Dedifferentiated amniotic fluid mesenchymal stem cell (primary cell): ENCODE results near the gene POLDIP2.

Experiments
- DNase-seq: peaks from one replicate; pipeline ENCODE4 v3.0.0-alpha.2; 2016; ENCODE audit errors: extremely low spot score

Gene POLDIP2

DNA sequence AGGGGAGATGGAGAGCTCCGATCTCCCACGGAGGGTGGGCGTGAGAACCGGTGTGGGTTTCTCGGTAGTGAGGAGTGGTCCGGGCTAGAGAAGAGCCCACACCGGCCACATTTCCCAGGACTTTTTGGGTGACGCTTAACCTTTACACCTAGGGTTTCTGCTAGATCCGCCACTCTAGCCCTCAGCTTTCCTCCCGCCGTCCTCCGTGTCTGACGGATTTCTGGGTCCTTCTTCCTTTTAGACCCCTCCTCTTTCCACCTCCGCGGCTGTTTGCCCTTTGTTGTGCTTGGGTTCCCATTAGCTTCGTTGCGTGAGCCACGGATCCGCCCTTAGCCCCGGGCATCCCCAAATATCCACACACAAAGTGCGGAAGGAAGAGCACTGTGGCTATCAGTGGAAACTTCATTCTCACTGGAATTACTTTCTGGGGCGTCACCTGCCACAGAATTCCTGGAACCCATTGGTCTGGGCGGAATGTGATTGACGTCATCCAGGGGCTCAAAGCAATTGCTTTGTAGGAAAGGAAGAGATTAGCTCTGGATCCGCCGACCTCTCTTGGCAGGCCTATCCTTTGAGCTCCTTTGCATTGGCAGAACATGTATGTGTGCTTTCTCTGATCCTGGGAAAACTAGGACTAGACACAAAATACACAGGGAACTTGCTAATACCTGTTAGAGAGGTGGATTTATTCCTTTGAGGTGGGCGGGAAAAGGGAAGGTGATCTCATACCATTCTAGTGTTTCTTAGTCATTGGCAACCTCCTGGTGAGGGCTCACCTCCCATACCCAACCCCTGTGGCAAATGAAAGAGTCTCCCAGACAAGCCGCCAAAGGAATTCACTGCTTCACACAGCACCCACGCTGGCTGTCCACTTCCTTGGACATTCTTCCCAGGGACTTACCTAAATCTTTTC, 21.1 kb downstream of the POLDIP2 start:
- peak; percentile 84 for DNase-seq

DNA sequence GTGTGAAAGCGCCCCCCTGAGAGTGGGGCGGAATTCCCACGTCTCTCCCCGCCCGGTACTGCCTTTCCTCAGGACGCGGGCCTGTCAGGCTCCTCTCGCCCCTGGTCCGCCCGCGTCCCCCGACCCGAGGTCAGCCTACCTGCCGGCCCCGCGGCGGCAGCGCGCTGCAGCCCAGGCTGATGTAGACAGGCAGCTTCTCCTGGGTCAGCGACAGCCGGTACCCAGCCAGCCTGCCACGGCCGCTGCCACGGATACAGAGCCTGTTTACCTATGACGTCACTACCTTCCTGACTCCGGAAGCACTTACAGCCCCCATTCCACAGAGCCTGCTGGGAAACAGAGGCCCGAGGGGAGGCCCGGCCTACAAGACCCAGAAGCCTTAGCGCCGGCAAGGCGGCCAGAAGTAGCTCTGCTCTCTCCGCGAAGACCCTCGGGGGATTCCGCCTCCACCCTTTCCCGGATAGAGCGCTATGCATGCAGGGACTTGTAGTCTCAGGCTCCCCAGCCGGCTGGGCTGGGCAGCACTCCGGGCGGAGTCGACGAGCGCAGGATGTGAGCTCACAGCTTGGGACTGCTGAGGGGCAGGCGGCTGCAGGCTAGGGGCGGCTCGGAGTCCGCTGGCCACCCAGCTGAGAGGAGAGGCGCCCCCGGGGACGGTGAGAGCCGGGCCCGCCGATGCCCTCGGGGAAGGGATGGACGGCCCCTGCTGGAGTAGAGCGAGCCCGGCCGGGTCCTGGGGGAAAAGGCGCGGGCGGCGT, 21.9 kb downstream of the POLDIP2 start, which contains the start of the genes IFT20 and TNFAIP1:
TSS of gene IFT20 (minus strand) at position 272 of the 758 bp plus-strand sequence. CDS start 3,487 bp downstream, outside the sequence.
TSS of gene TNFAIP1 (plus strand) at position 561 of the 758 bp plus-strand sequence. CDS start 3,761 bp downstream, outside the sequence.
- peak; percentile 100 for DNase-seq

DNA sequence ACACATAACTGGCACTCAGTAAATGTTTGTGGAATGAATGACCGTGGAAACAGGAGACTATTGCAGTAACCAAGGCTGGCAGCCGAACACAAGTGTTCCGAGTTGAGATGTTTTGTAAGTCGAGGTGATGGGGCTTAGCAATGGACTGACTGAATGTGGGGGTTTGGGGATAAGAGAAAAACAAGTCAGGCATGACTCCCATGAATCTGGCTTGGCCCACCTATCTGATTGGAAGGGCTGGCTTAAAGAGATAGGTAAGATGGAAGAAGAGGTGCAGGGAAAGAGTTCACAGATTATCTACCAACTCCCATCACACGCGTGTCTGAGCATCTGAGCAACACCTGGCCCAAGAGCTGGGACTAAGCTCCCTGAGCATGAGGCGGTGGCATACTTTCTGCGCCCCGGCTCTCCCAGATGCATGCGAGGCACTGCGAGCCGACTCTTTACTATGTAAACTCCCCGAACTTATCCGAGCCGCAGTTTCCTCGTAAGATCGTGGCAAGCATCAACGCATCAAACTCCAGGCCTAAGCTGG, 22.6 kb downstream of the POLDIP2 start:
- no peak for DNase-seq

DNA sequence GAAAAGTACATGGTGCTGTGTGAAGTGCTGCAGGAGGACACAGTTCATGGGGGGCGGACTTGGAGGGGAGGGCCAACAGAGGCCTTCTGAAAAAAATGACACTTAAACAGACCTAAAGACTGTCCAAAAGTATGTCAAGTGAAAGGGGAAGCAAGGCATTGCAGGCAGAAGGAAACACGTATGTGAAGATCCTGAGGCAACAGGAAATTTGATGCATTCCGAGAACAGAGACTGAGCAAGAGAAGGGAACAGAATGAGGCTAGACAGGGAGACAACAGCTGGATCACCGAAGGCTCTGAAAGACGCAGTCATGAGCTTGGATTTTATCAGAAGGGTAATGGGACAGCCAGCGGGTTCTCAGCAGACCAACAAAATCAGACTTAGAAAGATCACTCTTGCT, 23.2 kb downstream of the POLDIP2 start:
- no peak for DNase-seq

DNA sequence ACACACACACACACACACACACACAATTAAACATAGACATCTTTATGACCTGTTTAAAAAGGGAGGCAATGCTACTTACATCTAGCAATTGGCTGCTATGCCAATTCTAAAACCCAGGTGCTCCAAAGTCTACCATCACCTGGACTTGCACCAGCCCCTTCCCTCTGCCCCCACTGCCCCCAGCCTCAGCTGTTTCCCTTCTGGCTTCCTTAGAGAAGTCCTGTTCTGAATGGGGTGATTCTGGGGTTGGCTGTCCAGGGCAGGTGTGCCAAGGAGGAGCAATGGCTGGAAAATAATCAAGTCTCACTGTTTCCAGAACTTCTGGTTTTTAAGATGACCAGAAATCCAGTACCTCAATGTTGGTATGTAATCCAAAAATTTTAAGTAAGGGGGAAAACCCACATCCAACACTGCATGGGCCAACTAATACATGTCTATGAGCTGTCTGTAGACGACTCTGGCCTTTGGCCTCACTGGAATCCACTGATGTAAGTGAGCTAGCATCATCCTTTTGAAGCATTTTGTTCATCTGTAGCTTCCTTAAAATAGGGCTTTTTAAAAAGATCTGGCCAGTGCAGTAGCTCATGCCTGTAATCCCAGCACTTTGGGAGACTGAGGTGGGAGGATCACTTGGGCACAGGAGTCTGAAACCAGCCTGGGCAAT, 24.1 kb downstream of the POLDIP2 start:
- DNase-seq: no peak

DNA sequence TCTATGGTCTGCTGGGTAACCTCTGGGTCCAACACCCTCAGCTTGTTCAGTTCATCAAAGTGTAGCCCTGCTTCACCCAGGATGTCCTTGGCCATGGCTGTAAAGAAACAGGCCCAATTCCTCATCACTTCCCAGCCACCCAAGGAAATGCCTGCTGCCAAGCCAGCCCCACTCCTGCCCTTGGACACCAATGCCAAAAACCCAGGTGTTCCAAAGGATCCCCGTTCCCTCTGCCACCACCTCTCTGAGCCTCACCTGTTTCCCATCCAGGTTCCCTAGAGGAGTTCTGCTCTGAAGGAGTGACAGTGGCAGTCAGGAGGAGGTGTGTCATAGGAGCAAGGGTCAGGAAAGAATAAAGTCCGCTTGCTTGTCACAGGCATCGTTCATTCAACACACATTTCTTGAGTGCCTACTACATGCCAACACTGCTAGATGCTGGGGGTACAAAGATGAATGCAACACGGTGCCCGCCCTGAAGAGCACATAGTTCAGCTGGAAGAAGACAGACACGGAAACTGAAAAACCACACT, 25.4 kb downstream of the POLDIP2 start:
- no peak for DNase-seq

DNA sequence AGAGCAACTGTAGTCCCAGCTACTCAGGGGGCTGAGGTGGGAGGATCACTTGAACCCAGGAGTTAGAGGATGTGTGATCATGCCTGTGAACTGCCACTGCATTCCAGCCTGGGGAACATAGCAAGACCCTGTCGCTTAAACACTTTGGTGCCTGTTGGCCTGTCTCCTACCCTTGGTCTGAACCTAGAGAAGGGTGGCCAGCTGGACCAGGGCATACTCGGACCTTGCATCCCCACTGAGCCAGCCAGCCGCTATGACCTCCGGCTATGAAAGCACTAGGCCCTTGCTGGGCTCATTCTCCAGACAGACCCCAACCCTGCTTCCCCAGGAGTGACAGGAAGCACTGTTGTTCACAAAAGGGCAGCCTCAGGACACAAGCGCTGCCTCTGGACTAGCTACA, 26.7 kb downstream of the POLDIP2 start:
- no peak for DNase-seq

DNA sequence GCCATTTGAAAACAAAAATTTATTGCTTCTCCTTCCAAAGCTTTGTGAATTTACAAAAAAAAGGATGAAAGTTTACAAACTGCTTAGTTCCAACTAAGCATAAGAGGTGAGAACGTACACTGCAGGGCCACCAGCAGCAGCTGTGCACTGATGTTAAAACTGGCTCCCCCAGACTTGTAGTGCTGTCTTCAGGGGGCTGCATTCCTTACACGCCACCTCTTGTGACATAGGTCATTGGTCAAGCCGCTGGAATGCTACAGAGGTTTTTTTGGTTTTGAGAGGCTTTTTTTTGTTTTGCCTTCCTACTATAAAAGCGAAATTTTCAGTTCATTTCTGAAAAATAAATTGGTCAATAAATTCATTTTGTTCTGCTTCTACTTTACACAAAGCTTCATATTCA, 29.0 kb downstream of the POLDIP2 start:
- no peak for DNase-seq

DNA sequence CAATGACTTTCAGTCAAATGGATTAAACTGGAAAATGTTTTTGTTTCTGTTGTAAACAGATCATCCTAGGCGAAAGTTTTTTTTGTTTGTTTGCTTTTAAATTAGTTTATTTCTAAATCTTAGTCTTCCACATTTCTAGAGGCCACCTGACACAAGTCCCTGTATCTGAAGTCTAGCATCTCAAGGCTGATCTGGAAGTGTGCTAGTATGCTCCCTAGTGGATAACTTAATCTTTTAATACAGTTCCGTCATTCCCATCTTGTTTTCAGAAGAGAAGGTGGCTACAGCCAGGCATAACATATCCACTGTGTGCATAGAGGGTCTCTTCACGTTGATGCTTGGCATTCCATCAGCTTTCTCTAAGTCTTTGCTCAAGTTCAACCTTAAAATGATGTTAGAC, 29.6 kb downstream of the POLDIP2 start:
- no peak for DNase-seq

DNA sequence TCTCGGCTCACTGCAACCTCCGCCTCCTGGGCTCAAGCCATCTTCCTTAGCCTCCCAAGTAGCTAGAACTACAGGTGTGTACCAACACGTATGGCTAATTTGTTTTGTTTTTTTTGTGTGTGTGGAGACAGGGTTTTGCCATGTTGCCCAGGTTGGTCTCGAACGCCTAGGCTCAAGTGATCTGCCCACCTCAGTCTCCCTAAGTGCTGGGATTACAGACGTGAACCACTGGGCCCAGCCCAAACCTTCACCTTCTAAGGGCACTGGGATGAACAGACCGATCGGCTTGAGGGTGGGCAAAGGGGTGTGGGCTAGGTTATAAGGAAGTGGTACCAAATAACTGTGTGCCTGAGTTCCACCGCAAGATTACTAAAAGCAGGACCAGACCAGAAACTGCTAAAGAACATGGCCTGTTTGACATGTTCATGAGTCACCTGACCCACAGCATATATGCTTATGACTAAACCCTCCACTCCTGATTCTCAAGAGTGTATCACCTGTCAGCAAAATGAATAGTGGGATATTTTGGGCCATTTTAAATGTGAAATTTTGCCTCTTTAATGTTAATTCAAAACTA, 30.2 kb downstream of the POLDIP2 start:
- DNase-seq: no peak

DNA sequence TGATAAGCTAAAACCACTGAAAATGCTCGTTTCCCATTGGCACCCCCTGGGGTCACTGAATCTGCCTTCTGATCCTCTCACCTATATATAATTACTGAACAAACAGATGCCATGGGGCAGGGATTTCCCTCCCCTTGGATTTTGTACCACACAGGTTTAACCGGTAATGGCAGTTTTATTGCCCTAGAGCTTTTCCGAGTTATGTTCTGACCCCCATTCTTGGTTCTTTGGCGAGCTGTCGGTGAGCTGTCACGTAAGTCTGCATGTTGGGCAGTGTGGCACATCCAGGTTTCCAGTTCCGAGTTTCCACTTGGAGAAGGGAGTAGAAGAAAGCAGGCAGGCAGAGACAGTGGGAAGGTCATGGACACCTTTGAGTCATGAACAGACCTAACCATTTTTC, 31.2 kb downstream of the POLDIP2 start:
- no peak for DNase-seq

DNA sequence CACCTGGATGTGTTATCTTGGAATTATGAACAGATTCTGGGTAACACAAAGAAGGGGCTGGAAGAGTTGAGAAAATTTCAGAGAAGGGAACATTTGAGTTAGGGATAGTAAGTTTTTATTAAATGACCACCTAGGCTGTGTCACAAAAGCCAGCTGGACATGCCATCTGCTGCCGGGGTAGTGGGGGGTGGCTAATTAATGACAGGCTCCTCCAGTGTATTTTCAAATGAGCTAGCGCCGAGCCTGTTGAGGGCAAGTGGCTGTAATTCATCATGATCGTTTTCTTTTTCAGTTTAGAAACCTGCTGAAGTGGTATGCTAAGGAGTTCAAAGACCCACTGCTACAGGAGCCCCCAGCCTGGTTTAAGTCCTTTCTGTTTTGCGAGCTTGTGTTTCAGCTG, 32.1 kb downstream of the POLDIP2 start:
- DNase-seq: no peak

DNA sequence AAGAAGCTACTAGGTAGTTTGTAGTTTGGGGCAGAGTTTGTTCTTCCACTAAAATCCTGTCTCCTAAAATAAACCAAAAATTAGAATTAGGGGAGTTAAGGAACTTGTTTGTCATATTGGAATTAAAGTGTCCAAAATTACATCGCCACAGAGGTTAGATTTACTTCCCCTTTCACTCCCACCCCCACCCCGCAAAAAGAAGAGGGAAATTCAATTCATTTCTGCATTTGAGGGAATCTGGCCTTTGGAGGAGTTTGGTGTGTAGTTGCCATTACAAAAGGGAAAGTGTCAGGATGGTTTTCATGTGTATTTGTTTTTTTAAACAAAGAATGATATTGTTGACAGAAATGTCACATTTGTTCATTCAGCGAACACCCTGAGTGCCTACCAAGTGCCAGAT, 32.5 kb downstream of the POLDIP2 start:
- no peak for DNase-seq

DNA sequence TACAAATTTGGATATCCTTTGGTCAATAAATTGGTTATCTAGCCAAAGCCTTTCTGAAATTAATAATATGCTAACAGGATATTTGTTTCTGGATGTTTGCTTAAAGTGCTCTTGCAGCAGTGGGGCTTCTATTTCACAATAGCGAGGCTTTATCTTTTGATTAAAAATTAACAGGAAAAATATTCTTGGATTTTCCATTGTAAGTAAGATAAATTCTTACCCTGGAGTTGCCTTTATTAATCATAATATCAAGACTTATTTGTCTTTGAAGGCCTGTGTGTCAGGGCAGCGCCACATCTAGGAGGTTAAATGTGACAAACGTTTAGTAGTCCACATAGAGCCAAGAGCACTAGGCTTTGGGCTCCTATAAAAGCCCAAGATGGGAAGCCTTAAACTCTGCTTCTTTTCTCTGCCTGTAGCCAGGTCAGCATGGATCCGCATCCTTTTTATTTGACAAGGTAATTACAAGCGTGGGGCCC, 33.0 kb downstream of the POLDIP2 start:
- DNase-seq: no peak

DNA sequence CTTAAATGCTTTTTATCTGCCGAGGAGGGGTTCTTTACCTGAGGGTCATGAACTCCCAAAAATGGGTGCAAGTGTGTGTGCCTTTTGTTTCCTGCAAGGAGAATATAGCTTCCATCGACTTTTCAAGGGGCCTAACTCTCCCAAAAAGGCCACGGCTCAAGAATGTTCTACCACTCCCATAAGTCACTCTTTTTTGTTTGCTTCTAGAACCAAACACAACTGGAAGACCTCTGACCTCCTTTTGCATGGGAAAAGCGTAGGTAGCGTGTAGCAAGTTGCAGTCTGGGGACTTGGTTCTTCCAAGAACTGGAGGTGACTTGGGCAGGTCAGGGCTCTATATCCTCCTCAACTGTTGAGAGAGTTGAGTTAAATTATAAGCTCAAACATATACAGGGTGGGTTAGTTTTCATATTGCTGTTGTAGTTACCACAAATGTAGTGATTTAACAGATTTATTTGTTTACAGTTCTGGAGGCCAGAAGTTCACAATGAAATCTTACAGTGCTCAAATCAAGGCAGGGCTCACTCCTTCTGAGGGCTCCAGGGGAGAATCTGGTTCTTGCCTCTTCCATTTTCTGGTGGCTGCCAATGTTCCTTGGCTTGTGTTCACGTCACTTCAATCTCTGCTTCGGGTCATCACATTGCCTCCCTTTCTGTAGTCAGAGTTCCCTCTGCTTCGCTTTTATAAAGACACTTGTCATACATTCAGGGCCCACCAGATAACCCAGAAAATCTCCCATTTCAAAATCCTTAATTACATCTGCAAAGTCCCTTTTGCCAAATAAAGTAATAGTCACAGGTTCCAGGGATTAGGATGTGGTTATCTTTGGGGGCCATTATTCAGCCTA, 36.9 kb downstream of the POLDIP2 start:
- DNase-seq: no peak

DNA sequence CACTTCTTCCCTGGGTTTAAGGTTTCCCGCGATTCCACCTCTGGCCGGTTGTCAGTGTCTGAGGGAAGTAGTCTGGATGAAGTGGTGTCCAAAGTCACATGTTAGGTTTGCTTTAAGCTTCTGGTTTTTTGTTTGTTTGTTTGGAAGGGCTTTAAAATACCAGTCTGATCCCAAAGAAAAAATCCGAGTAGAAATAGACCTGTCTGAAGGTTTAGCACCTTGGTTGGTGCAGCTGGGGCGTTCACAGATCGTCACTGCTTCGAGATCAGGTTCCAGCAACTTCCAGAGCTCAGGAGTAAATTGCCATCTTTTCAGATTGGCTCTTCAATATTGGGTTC, 37.8 kb downstream of the POLDIP2 start:
- no peak for DNase-seq

DNA sequence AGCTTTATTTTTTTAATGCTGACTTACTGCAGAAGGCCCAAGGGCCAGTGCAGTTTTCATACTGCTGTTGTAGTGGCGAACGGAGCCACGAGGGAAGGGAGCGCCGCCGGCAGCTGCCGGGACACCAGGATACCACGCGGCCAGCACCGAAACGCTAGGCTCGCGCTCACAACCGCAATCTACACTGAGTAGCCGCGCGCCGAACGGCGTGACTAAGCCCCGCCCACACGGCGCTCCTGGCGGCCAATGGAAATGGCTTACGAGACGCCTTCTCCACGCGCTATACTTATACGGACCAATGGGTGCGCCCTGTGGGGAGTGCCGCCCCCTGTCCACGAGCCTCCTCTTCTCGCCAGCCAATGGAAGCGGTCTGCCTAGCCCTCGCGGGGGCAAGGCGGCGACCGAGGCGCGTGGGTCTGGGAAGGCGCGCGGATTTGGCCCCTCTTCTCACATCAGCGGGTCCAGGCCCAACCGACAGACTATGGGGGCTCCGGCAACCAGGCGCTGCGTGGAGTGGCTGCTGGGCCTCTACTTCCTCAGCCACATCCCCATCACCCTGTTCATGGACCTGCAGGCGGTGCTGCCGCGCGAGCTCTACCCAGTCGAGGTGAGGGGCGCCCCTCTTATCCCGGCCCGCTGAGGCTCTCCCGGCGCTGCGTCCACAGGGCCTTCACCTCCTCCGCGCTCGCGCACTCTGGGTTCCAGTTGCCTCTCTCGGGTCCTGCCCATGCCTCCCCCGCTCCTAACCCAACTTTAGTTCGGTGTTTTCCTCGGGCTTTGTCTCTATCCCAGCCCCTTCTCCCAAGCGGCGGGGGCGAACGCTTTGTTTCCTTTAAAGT, 38.3 kb downstream of the POLDIP2 start, which contains the start of gene TMEM97:
TSS of gene TMEM97 (plus strand) at position 442 of the 839 bp plus-strand sequence. CDS start at position 482, 40 bp downstream.
- DNase-seq: peak; percentile 97

DNA sequence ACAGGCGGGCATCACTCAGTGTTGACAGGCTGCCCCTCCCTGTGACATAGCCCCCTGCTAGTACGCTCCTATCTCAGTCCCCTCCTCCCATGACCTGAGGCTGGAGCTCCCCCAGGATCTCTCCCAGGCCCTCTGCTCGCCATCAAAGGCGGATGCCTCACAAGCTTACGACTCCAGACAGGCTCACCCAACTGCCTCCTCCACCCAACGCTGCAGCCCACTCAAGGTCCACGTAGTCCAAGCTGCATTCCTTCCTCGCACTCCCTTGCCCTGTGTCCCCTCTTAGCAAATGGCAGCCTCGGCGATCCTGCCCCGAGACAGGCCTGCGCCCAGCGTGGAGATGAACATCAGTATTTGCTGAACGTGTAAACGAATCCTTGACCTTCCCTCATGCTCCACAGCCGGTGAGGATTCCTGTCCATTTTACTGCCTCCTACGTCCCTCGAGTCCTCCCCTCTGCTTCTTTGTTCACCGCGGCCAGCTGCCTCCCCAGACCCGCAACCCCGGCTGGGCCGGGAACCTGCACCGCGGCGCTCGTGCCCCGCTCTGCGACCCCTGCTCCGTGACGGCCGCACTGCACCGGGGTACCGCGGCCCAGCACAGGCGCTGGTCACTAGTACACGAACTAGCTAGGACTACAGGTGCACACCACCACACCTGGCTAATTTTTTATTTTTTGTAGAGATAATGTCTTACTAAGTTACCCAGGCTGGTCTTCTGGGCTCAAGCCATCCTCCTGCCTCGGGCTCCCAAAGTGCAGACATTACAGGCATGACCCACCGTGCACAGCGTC, 39.2 kb downstream of the POLDIP2 start:
- no peak for DNase-seq
